PC-9 (cell line): Measurements from ENCODE around the gene OSMR.

Experiments
- EZH2 ChIP-seq: fragments of 200-600 bp; sonication (generic); IDR thresholded peaks from 2 replicates; pipeline ENCODE4 v1.8.0; 2017; ENCODE audit warnings: antibody characterized with exemption, low read depth
- TF ChIP-seq, protein P1 (sequence below): fragments of 200-600 bp; sonication (generic); conservative IDR thresholded peaks from 2 replicates; pipeline ENCODE4 v1.6.1; 2017; ENCODE audit warnings: mixed run types, antibody characterized with exemption, mild to moderate bottlenecking, moderate library complexity

DNA sequence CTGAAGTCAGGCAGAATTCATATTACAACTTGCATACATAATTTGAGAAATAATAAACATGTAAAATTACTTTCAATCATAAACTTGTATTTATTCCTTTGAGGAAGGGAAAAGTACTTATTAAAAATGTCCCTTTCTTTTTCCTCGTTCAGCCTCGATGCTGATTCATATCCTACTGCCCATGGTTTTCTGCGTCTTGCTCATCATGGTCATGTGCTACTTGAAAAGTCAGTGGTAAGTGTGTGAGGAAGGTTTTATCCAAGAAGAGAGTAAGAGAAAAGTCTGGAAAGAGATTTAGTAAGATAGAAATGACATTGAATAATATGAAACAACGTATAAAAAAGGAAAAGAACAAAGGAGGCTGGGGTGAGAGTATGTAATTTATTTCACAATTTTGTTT lies 85.9 kb downstream of the OSMR start:
- TF ChIP-seq, protein P1, sequence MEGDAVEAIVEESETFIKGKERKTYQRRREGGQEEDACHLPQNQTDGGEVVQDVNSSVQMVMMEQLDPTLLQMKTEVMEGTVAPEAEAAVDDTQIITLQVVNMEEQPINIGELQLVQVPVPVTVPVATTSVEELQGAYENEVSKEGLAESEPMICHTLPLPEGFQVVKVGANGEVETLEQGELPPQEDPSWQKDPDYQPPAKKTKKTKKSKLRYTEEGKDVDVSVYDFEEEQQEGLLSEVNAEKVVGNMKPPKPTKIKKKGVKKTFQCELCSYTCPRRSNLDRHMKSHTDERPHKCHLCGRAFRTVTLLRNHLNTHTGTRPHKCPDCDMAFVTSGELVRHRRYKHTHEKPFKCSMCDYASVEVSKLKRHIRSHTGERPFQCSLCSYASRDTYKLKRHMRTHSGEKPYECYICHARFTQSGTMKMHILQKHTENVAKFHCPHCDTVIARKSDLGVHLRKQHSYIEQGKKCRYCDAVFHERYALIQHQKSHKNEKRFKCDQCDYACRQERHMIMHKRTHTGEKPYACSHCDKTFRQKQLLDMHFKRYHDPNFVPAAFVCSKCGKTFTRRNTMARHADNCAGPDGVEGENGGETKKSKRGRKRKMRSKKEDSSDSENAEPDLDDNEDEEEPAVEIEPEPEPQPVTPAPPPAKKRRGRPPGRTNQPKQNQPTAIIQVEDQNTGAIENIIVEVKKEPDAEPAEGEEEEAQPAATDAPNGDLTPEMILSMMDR = no peak
- TF ChIP-seq EZH2 = no peak
